Measurements from ENCODE around the gene UBASH3B.

UBASH3B gene

DNA sequence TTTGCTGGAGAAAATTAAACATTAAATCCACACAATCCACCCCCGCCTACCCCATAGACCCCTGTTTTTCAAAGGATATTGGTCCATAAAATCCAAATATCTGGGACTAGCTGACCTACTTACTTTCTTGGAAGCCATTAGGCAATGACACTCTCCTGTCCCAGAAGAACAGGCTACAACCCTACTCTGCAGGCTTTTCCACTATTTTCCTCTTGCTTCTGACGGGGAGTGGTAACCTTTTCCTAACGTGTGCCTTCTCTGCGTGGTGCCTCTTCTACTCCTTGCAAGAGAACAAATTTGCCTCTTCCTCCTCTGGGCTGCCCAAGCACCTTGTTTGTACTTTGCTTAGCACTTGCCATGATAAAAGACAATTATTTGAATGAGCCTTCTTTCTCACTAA lies 51.6 kb downstream of the UBASH3B start:
- no peak for DNase-seq (ENCODE audit: extremely low read depth, low read depth)
- TF ChIP-seq, protein P1, sequence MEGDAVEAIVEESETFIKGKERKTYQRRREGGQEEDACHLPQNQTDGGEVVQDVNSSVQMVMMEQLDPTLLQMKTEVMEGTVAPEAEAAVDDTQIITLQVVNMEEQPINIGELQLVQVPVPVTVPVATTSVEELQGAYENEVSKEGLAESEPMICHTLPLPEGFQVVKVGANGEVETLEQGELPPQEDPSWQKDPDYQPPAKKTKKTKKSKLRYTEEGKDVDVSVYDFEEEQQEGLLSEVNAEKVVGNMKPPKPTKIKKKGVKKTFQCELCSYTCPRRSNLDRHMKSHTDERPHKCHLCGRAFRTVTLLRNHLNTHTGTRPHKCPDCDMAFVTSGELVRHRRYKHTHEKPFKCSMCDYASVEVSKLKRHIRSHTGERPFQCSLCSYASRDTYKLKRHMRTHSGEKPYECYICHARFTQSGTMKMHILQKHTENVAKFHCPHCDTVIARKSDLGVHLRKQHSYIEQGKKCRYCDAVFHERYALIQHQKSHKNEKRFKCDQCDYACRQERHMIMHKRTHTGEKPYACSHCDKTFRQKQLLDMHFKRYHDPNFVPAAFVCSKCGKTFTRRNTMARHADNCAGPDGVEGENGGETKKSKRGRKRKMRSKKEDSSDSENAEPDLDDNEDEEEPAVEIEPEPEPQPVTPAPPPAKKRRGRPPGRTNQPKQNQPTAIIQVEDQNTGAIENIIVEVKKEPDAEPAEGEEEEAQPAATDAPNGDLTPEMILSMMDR (IDR thresholded peaks at IDR 0.05; ENCODE audit: low read depth, low read length), result no peak

- TF ChIP-seq, protein P1 (IDR thresholded peaks at IDR 0.05; ENCODE audit: low read depth, low read length), result no peak
- no peak for DNase-seq (ENCODE audit: extremely low read depth, low read depth)
Measured at GRCh38 chr11:122707901-122708300, 52.4 kb downstream of the UBASH3B start.

GRCh38 chr11:122709039-122709760 lies 53.7 kb downstream of the UBASH3B start:
- DNase-seq (ENCODE audit: extremely low read depth, low read depth), result no peak
- TF ChIP-seq, protein P1 (IDR thresholded peaks at IDR 0.05; ENCODE audit: low read depth, low read length), result no peak

- DNase-seq (ENCODE audit: extremely low read depth, low read depth), result no peak
- TF ChIP-seq, protein P1 (IDR thresholded peaks at IDR 0.05; ENCODE audit: low read depth, low read length), result no peak
Measured at GRCh38 chr11:122711362-122711761, 55.8 kb downstream of the UBASH3B start.

DNA sequence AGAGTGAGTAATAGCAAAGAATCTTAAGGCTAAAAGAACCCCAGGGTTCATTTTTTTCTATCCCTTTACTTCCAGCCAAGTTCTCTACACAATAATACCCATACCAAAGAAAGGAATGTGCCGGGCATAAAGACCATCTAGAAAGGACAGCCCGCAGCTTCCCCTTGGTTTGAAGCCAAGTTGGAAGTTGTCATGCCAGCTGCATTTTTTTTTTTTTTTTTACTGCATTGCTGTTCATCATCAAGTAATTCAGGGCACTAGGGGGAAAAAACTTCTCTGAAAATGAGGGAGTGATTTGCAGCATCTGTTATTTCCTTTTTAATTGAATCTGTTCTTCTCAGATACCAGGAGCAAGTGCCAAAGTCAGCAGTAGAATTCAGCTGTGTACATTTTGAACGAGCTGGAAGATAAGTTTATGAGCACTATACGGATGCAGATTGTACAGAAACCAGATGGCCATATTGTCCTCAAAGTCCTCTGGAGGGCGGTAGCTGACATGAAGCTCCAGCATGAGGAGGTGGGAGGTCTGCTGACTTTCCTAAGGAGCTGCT lies 56.4 kb downstream of the UBASH3B start:
- TF ChIP-seq, protein P1 (IDR thresholded peaks at IDR 0.05; ENCODE audit: low read depth, low read length), result no peak; the same call in 1 of the 2 replicates

GRCh38 chr11:122714004-122714403 lies 58.5 kb downstream of the UBASH3B start:
- no peak for DNase-seq (ENCODE audit: extremely low read depth, low read depth)
- TF ChIP-seq, protein P1 (IDR thresholded peaks at IDR 0.05; ENCODE audit: low read depth, low read length), result no peak

More for the DNA sequence above, 56.4 kb downstream of the UBASH3B start:
- DNase-seq (ENCODE audit: extremely low read depth, low read depth), result no peak

DNA sequence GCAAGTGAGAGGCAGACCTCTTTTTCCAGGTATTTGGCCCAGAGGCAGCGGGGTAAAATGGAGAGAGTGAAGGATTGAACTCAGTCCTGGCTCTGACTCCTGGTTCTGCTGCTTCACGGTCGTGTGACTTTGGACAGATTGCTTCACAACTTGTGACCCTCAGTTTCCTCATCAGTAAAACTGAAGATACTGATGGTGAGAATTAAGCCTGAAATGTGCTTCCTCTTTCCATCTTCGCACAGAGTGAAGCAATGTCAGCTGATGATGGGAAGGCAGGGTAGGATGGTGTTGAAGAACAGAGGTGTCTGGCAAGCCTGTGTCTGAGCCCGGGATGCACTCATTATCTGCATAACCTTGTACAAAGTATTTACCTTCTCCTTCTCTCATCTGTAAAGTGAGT lies 59.0 kb downstream of the UBASH3B start:
- DNase-seq (ENCODE audit: extremely low read depth, low read depth), result no peak
- TF ChIP-seq, protein P1 (IDR thresholded peaks at IDR 0.05; ENCODE audit: low read depth, low read length), result no peak
